GM04503 (cell line): ENCODE measurements around the gene HMGN1.
A peak's percentile ranks its signal among the peaks of the same experiment; 100 is the strongest.

Experiments used
- DNase-seq: peaks from one replicate; pipeline ENCODE4 v3.0.0-alpha.2; 2012; ENCODE audit warnings: low read depth

HMGN1 gene

GRCh38 chr21:39367783-39368182 lies 18.9 kb upstream of the HMGN1 start:
- DNase-seq: no peak

GRCh38 chr21:39366563-39366962 lies 17.7 kb upstream of the HMGN1 start:
- DNase-seq: no peak

GRCh38 chr21:39364949-39365348 lies 16.1 kb upstream of the HMGN1 start:
- DNase-seq: no peak

DNA sequence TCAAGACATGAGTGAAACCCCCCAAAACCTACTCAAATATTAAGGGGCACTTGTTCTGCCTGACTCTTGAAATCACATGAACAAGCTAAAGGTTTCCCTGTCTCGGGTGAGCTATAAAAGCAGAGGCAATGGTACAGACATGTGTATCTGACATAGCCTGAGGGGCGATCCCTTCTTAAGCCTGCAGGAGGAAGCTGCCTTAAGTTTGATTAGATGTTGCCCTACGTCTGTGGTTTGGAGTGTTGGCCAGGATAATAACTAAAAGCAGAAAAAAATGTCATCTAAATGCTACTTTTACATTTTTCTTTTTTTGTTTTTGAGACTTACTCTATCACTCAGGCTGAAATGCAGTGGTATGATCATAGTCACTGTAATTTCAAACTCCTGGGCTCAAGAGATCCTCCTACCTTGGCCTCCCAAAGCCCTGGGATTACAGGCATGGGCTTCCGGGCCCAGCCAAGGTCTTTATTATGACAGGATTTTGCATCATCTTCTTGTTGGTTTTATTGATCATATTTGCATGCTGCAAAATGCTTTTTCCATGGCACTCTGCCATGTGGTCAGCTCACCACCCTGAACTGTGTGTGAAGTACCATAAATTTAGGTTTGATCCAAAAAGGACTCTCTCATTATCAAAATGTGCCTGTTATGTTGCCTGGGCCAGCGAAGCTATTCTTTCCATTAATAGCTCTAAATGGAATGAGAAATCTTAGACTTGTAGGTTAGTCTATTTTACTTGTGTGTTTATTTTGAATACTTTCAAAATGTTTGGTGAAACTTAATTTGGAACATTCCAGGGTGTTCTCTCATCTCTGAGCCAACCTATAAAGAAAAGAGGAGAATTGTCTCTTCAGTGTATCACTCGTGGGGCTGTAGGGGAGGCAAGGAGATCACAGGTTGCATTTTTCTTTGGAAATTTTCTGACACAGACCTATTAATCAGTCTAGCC lies 15.0 kb upstream of the HMGN1 start:
- no peak for DNase-seq

DNA sequence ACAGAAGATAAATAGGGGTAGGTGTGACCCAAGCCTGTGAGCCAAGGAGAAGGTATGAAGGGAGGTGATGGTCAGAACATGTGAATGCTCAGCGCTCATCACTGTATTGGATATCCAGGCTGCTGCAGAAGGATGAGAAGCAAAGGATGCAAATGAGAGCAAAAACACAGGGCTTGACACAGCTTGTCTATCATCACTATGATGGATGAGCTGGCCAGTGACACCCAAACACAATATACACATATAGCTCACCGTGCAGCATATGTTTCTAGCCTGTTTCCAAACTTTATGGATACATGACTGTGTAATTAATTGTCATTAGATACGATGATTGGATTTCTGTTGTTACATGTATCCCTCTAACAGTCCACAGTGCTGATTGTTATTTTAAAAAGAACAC lies 13.8 kb upstream of the HMGN1 start:
- no peak for DNase-seq

DNA sequence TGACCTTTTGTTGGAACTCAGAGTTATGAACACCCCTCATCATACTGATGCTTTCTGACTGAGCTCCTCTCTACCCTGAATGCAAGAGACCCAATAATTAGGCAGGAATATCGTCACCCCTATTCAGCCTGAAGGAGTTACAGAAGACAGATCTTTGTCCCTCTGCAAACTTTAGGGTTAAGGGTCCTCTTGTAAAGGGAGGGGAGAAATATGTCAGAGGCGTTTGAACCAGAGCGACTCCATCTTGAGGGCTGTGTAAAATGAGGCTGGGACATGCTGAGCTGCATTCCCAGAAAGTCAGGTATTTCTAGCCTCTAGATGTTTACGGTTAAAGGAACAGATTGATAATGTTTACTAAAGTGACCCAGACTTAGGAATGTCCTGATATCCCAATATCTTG lies 10.5 kb upstream of the HMGN1 start:
- no peak for DNase-seq

GRCh38 chr21:39353295-39353694 lies 4.4 kb upstream of the HMGN1 start:
- DNase-seq: no peak

DNA sequence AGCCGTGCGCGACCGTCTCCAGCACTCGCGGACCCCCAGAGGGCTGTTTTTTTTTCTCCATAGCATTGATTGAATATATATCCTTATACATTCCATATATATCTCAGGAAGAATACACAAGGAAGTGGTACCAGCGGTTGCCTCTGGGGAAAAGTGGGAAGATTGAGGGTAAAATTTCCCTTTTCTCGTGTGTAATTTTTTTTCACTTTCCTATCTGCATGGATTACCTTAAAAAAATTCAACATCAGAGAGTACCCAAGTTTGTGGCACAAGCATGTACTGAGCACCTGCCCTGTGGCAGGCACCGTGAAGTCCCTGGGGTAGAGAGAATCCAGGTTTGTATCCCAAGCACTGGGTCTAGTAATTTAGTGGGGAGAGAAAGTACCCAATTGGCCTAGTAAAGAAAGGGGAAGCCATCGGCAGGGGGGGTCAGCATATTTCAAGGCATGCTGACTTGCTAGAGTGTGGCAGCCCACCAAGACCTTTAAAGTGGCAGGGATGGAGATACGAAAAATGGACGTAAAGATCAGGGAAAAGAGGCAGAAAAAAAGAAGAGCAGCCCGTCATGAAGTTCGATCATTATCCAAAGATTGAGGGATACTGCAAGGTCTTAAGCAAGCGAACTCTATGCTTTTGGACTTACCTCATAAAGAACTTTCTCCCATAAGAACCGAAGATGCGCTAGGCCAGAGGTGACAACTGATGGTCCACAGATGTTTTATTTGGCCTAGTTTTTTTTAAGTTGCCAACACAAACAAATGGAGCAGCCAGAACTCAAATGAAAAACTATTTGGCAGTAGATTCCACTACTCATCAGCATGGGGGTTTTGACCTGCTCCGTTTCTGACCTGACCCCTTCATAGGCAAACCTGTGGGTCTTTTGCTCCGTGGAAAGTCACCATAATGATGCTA lies 1.5 kb upstream of the HMGN1 start:
- DNase-seq: no peak

- peak; percentile 64 for DNase-seq
These were observed 564 bp upstream of the HMGN1 start for GRCh38 chr21:39349211-39350093.

GRCh38 chr21:39348040-39348354 lies 891 bp downstream of the HMGN1 start:
- no peak for DNase-seq

- no peak for DNase-seq
These were observed 1.4 kb downstream of the HMGN1 start for GRCh38 chr21:39347537-39347936.

- no peak for DNase-seq
These were observed 2.1 kb downstream of the HMGN1 start for GRCh38 chr21:39346671-39347331.

GRCh38 chr21:39346206-39346605 lies 2.7 kb downstream of the HMGN1 start:
- DNase-seq: no peak

DNA sequence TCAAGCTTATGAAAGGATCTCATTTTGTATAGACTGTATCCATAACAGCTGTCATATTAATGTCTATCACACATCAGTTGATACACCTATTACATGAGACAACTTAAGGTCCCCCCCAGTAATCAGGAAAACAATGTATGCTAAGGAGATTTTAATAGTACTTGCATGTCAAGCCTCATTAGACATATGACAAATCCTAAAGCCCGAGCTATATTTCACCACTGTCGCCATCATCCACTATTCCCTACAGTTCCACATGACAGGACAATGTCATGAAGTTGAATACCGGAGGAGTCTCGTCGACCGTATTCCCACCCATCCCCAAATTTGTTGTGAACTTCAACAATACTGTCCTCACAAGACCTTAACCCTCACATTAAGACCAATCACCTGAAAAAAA lies 3.4 kb downstream of the HMGN1 start:
- no peak for DNase-seq

DNA sequence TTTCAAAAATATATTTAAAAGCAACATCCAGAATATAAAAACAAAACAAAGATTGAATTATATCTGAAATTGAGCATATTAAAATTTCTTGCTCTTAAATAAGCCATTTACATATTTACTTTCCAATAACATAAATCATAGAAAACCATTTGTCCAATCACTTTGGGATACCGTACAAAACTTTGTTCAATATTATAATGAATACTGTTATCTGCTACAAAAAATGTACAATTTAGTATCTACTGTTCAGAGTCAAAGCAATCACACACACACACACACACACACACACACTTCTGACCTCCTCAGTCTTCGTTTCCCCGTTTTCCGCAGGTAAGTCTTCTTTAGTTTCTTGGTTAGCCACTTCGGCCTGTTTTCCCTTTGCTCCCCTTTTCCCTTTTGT lies 4.0 kb downstream of the HMGN1 start:
- no peak for DNase-seq

DNA sequence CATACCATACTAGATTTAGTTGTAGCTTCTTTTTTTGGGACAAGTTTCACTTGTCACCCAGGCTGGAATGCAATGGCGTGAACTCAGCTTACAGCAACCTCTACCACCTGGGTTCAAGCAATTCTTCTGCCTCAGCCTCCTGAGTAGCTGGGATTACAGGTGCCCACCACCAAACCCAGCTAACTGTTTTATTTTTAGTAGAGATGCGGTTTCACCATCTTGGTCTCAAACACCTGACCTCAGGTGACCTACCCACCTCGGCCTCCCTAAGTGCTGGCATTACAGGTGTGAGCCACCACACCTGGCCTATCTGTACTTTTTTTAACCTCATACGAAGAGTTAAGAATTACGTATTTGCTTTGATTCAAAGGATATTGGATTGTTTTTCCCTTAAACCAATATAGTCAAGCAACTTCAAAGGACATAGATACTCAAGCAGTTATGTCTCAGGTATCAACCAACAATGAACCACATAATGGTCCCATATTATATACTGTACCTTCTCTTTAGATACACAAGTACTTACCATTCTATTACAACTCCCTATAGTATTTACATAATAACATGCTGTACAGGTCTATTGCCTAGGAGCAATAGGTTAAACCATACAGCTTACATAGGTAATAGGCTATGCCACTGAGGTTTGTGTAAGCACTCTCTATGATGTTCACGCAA lies 7.5 kb downstream of the HMGN1 start:
- no peak for DNase-seq

GRCh38 chr21:39340687-39341086 lies 8.2 kb downstream of the HMGN1 start:
- DNase-seq: no peak

GRCh38 chr21:39339231-39339630 lies 9.7 kb downstream of the HMGN1 start:
- DNase-seq: no peak

GRCh38 chr21:39336457-39337008 lies 12.4 kb downstream of the HMGN1 start:
- no peak for DNase-seq

DNA sequence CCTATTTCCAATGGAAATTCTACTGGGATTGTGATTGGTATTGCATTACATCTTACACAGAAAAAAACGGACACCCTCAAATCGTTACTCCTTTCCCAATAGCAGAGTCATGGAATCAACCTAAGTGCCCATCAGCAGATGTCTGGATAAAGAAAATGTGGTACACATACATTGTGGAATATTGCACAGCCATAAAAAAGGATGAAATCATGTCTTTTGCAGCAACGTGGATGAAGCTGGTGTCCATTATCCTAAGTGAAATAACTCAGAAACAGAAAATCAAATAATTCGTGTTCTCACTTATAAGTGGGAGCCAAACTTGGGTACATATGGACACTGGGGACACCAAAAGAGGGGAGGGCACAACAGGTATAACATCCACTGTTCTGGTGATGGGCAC lies 14.3 kb downstream of the HMGN1 start:
- no peak for DNase-seq

- no peak for DNase-seq
These were observed 16.7 kb downstream of the HMGN1 start for GRCh38 chr21:39332175-39332574.
